IMR-90 (cell line): ENCODE measurements around the gene C3orf52. TPM values are rescaled to one million over a fixed set of nuclear protein-coding genes. Genes with fewer than 3 reads are reported as not detected.
A peak's percentile ranks its signal among the peaks of the same experiment; 100 is the strongest.

ENCODE experiments used
- ATAC-seq: fragments of 200-7000 bp; cut with Tn5 transposase; 2 replicates; pipeline ENCODE4 v1.9.1; 2020; ENCODE audit warnings: low read depth, mild to moderate bottlenecking, moderate library complexity
- BruUV-seq: library from RNA; stranded (reverse); fragments of 400-500 nt; replicated peaks from 2 replicates; lab custom pipeline; 2021; lab: Mats Ljungman, UMichigan
- CTCF ChIA-PET: fragments of 300-600 bp; formaldehyde crosslinking; extraction: SDS; loops from one replicate; lab custom pipeline; 2021; ENCODE audit warnings: antibody characterized with exemption; lab: Yijun Ruan, JAX
- POLR2A ChIA-PET: fragments of 300-600 bp; sonication (Branson Sonifier 250); formaldehyde crosslinking; loops from one replicate; lab custom pipeline; 2022; ENCODE audit warnings: antibody characterized with exemption; ENCODE audit not compliant: unreplicated experiment; lab: Charles Lee
- DNase-seq: peaks from one replicate; pipeline ENCODE4 v3.0.0; 2013
- H2AFZ ChIP-seq: replicated peaks from 2 replicates; pipeline ENCODE3; 2013; ENCODE audit warnings: low read length, mild to moderate bottlenecking; ENCODE audit not compliant: poor library complexity
- H2AK5ac ChIP-seq: 2 replicates; pipeline ENCODE4 v1.6.1; 2013; ENCODE audit warnings: low read depth, low read length, inconsistent platforms
- H2AK9ac ChIP-seq: replicated peaks from 2 replicates; pipeline ENCODE3; 2013; ENCODE audit warnings: mild to moderate bottlenecking, low read depth, low read length, moderate library complexity; ENCODE audit not compliant: poor library complexity
- H2BK120ac ChIP-seq: 2 replicates; pipeline ENCODE4 v1.6.1; 2013; ENCODE audit warnings: low read depth, low read length, inconsistent platforms
- H2BK15ac ChIP-seq: 3 replicates; pipeline ENCODE4 v1.6.1; 2013; ENCODE audit warnings: low read depth, low read length, inconsistent platforms
- H2BK20ac ChIP-seq: 2 replicates; pipeline ENCODE4 v1.6.1; 2013; ENCODE audit warnings: low read depth, mild to moderate bottlenecking, inconsistent platforms, low read length, moderate library complexity
- H2BK5ac ChIP-seq: 2 replicates; pipeline ENCODE4 v1.6.1; 2013; ENCODE audit warnings: mild to moderate bottlenecking, low read depth, low read length, inconsistent platforms; ENCODE audit not compliant: poor library complexity, severe bottlenecking
- H3K14ac ChIP-seq: replicated peaks from 2 replicates; pipeline ENCODE4 v1.6.1; 2013; ENCODE audit warnings: low read depth, low read length, inconsistent platforms
- H3K18ac ChIP-seq: 2 replicates; pipeline ENCODE4 v1.6.1; 2013; ENCODE audit warnings: low read depth, low read length, control low read depth
- H3K23ac ChIP-seq: 2 replicates; pipeline ENCODE4 v1.6.1; 2013; ENCODE audit warnings: low read depth, low read length, inconsistent platforms
- H3K27ac ChIP-seq: 2 replicates; pipeline ENCODE4 v1.5.1; 2013; ENCODE audit warnings: mild to moderate bottlenecking, control low read depth, low read length; ENCODE audit not compliant: insufficient read depth
- H3K27me3 ChIP-seq: 2 replicates; pipeline ENCODE4 v1.6.1; 2013; ENCODE audit warnings: low read length; ENCODE audit not compliant: control insufficient read depth, insufficient read depth
- H3K36me3 ChIP-seq: 2 replicates; pipeline ENCODE4 v1.6.1; 2013; ENCODE audit warnings: low read length, mixed read lengths; ENCODE audit not compliant: control insufficient read depth, insufficient read depth
- H3K4ac ChIP-seq: 2 replicates; pipeline ENCODE4 v1.6.1; 2013; ENCODE audit warnings: low read depth, low read length, inconsistent platforms
- H3K4me1 ChIP-seq: 2 replicates; pipeline ENCODE4 v1.6.1; 2013; ENCODE audit warnings: low read length, mixed read lengths; ENCODE audit not compliant: control insufficient read depth, insufficient read depth
- H3K4me2 ChIP-seq: 2 replicates; pipeline ENCODE4 v1.6.1; 2013; ENCODE audit warnings: low read depth, mild to moderate bottlenecking, control low read depth, low read length, moderate library complexity
- H3K4me3 ChIP-seq: 2 replicates; pipeline ENCODE4 v1.5.1; 2013; ENCODE audit warnings: low read depth, mild to moderate bottlenecking, control low read depth, low read length, moderate library complexity; ENCODE audit not compliant: insufficient read depth
- H3K56ac ChIP-seq: 2 replicates; pipeline ENCODE4 v1.6.1; 2013; ENCODE audit warnings: low read length, inconsistent platforms; ENCODE audit not compliant: insufficient read depth; ENCODE audit errors: extremely low read depth
- H3K79me1 ChIP-seq, 2 experiments: 2 replicates each; pipeline ENCODE4 v1.6.1; 2013; ENCODE audit warnings: low read length in 2 of 2, inconsistent platforms in 1 of 2, low read depth in 1 of 2
- H3K9ac ChIP-seq: 2 replicates; pipeline ENCODE4 v1.6.1; 2013; ENCODE audit warnings: low read depth, low read length, control low read depth
- H3K9me1 ChIP-seq: 2 replicates; pipeline ENCODE4 v1.6.1; 2013; ENCODE audit warnings: low read length, inconsistent platforms; ENCODE audit not compliant: insufficient read depth
- H3K9me3 ChIP-seq: 2 replicates; pipeline ENCODE4 v1.6.1; 2013; ENCODE audit warnings: low read length; ENCODE audit not compliant: control insufficient read depth, insufficient read depth
- H4K20me1 ChIP-seq: 2 replicates; pipeline ENCODE4 v1.6.1; 2013; ENCODE audit warnings: low read length, inconsistent platforms; ENCODE audit not compliant: insufficient read depth
- H4K5ac ChIP-seq: 2 replicates; pipeline ENCODE4 v1.6.1; 2013; ENCODE audit warnings: mild to moderate bottlenecking, low read depth, low read length, control low read depth
- H4K8ac ChIP-seq, 2 experiments: 2 replicates each; pipeline ENCODE4 v1.6.1; 2013; ENCODE audit warnings: low read depth in 2 of 2, low read length in 2 of 2, control low read depth in 1 of 2, inconsistent platforms in 1 of 2
- H4K91ac ChIP-seq: 2 replicates; pipeline ENCODE4 v1.6.1; 2013; ENCODE audit warnings: low read depth, low read length, inconsistent platforms; ENCODE audit not compliant: insufficient read depth
- FOS ChIP-seq: fragments of 150-350 bp; IDR thresholded peaks from 2 replicates; pipeline ENCODE4 v1.6.1; 2016; ENCODE audit warnings: low read depth, low read length
- MAFK ChIP-seq: IDR thresholded peaks from 2 replicates; pipeline ENCODE4 v1.6.1; 2012; ENCODE audit warnings: low read depth, low read length, improper control_type of control experiment
- WGBS, 2 experiments: methylation state at CpG; one replicate each; pipeline versions ENCODE4 v1.1.5 to v1.1.7; 2013; ENCODE audit warnings: missing lambda C conversion rate in 2 of 2; ENCODE audit not compliant: insufficient read length in 1 of 2; ENCODE audit errors: extremely low coverage in 2 of 2; 5-methylcytosine and 5-hydroxymethylcytosine counted together
- dilution Hi-C: fragments of 300-500 bp; cut with HindIII; formaldehyde crosslinking; loops from one replicate; pipeline ENCODE4 v1.14.3; 2018; ENCODE audit warnings: low sequenced_read_pairs; ENCODE audit not compliant: unreplicated experiment
- in situ Hi-C: fragments of 300-500 bp; cut with MboI; formaldehyde crosslinking; loops from 3 replicates; pipeline ENCODE4 v1.14.3; 2019; ENCODE audit warnings: low sequenced_read_pairs, inconsistent platforms, mixed read lengths
- intact Hi-C: fragments of 100-400 bp; cut with micrococcal nuclease; formaldehyde crosslinking; loops from 2 replicates; pipeline ENCODE4 v1.10.0; 2022
- polyA plus RNA-seq, 3 experiments: library from polyadenylated mRNA; depleted of rRNA; stranded (reverse); fragments of >200 nt; gene quantifications; 2 replicates each; pipeline ENCODE4 v1.2.3, GENCODE V29; 2012; ENCODE audit warnings: low replicate concordance in 1 of 3
- total RNA-seq: library from RNA; depleted of rRNA; stranded (reverse); fragments of >200 nt; gene quantifications from 2 replicates; pipeline ENCODE4 v1.2.3, GENCODE V29; 2012

C3orf52 gene
- total and polyA plus RNA-seq, 2 of the 4 experiments (the other 2 are of a cell fraction): 7.5 to 12.5 TPM

DNA sequence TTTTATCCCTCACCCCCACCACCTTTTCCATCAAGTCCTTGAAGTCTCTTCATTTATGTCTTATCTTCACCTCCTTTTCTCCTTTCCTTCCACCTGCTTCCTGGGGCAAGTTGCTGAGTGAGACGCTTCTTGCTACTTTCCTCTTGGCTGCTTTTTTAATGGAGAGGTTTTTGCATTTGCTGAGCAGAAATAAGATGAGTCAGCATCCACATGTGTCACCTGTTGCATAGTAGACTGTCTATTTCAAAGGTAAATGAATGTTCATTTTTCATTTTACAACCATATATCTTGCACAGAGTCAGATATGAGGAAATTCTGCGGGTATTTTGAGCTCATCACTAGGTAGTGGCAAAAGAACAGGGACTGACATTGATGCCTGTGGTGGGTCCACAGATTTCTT is 18.6 kb downstream of the C3orf52 start:
- no peak overlapping the region for H3K4me2 ChIP-seq
- H3K18ac ChIP-seq: no peak overlapping the region
- no peak overlapping the region for H4K8ac ChIP-seq
- H3K79me1 ChIP-seq: peaks cover 7 to 42% of the 10 kb centered on the region in 2 experiments; a peak in 3 of 4 replicates
- no peak overlapping the region for H2BK120ac ChIP-seq
- no peak overlapping the region for H3K23ac ChIP-seq
- POLR2A ChIA-PET: no interaction called here
- no peak overlapping the region for H3K56ac ChIP-seq
- H2BK20ac ChIP-seq: no peak overlapping the region
- H4K5ac ChIP-seq: no peak overlapping the region
- intact Hi-C loops: no loop called here
- H2AFZ ChIP-seq: no peak overlapping the region
- H3K27me3 ChIP-seq: no peaks in the 10 kb centered on the region
- H3K4ac ChIP-seq: no peak overlapping the region
- BruUV-seq: no TSS peak
- WGBS, 2 experiments: no CpG with 5 or more reads among the region's 2 CpGs
- H3K4me1 ChIP-seq: peaks cover 4% of the 10 kb centered on the region
- H4K20me1 ChIP-seq: no peaks in the 10 kb centered on the region
- CTCF ChIA-PET: no interaction called here
- TF ChIP-seq FOS (no peak), MAFK (peak; percentile 87)
- no peak overlapping the region for H2AK5ac ChIP-seq
- peaks cover 15% of the 10 kb centered on the region for H3K9me1 ChIP-seq
- in situ Hi-C loops: no loop called here
- no peak overlapping the region for H3K4me3 ChIP-seq
- no peak overlapping the region for H3K27ac ChIP-seq
- H2BK5ac ChIP-seq: no peak overlapping the region
- H3K9ac ChIP-seq: no peak overlapping the region
- H2BK15ac ChIP-seq: no peak overlapping the region
- H3K14ac ChIP-seq: no peak overlapping the region
- dilution Hi-C loops: no loop called here
- ATAC-seq (no peak), DNase-seq (no peak)
- no peaks in the 10 kb centered on the region for H3K9me3 ChIP-seq
- no peak overlapping the region for H2AK9ac ChIP-seq
- peaks cover 3% of the 10 kb centered on the region; the same call in 1 of the 2 replicates for H3K36me3 ChIP-seq
- no peak overlapping the region for H4K91ac ChIP-seq
